Measurements from ENCODE around the gene MYL6B. TPM values are rescaled to one million over a fixed set of nuclear protein-coding genes. Genes with fewer than 3 reads are reported as not detected.

The MYL6B gene
- total and polyA plus RNA-seq, 8 donors = 6.7 to 65.9 (median 16.5) TPM

DNA sequence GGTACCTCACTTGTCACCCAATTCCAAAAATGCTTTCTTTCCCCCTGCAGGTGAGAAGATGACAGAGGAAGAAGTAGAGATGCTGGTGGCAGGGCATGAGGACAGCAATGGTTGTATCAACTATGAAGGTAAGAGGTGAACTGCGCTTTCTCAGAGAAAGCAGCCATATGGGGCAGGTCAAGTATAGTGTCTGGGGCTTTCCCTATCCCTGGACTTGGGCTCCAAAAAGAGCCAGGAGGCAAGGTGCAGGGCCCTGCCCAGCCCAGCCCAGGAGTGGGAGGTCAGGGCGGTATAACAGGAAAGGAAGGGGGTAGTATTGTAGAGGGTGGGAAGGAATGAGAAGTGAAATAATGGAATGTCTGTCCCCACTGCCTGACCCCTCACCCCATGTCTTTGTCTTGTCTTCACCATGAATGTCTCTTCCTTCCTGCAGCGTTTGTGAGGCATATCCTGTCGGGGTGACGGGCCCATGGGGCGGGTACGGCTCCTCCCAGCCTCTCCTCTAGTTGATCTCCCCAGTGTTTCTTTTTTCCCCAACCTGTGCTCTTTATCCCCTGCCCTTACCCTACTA is 7.9 kb downstream of the MYL6B start:
- intact Hi-C loops (cut with DNase I) = no loop called here
- H3K27me3 ChIP-seq = no peaks in the 10 kb centered on the region
- TF ChIP-seq CTCF (IDR thresholded peaks at IDR 0.05) = no peak
- H3K36me3 ChIP-seq = peaks cover 0 to 51% (median 19%) of the 10 kb centered on the region in 3 donors
- H3K4me1 ChIP-seq = peaks cover 8 to 23% (median 13%) of the 10 kb centered on the region in 3 donors
- peak overlapping the region in 2 of 4 donors; percentile 96 for H3K27ac ChIP-seq
- H3K4me3 ChIP-seq = peak overlapping the region in 3 of 4 donors; percentile 54 to 86 (median 68)
- H3K9me3 ChIP-seq = no peaks in the 10 kb centered on the region
- DNase-seq (no peak), FAIRE-seq (no peak), ATAC-seq (no peak)
- WGBS, 2 donors = 49 to 68% methylated on average over 6 to 7 of the region's 7 CpGs

DNA sequence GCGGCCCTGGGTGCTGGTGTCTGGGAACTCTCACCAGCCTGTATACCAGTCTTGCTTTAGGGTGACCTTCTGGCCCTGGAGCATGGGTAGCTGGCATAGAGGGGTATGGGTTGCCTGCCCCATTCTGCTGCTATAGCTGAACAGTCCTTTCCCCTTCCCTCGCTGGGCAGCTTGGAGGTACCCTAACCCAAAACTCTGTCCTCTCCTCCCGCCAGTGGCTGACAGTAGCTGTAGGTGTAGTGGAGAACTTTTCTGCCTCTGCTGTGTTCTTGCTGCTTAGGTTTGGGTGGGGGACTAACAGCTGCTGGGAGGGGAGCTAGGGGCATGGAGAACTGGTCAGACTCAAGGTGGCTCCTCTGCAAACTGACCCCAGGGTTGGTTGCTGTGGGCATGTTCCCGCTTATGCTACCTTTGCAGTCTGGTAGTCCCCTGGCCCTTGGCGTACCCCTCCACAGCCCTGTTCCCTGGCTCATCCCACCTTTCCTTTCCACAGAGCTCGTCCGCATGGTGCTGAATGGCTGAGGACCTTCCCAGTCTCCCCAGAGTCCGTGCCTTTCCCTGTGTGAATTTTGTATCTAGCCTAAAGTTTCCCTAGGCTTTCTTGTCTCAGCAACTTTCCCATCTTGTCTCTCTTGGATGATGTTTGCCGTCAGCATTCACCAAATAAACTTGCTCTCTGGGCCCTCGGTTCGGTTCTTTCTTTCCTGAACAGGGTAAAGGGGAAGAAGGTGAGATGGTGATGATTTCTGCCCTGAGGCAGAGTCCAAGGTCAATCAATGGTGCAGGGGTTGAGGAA is 8.7 kb downstream of the MYL6B start:
- H3K9me3 ChIP-seq = no peaks in the 10 kb centered on the region
- ATAC-seq (no peak), FAIRE-seq (no peak), DNase-seq (no peak)
- intact Hi-C loops (cut with DNase I) = no loop called here
- WGBS, 2 donors = 64 to 74% methylated on average over 11 of the region's 11 CpGs
- H3K27ac ChIP-seq = peak overlapping the region in 2 of 4 donors; percentile 96
- H3K4me3 ChIP-seq = peak overlapping the region in 2 of 4 donors; percentile 68 to 86
- no peaks in the 10 kb centered on the region for H3K27me3 ChIP-seq
- H3K36me3 ChIP-seq = peaks cover 0 to 59% (median 21%) of the 10 kb centered on the region in 3 donors
- no peak for TF ChIP-seq CTCF (IDR thresholded peaks at IDR 0.05)
- peaks cover 8 to 23% (median 13%) of the 10 kb centered on the region in 3 donors for H3K4me1 ChIP-seq

DNA sequence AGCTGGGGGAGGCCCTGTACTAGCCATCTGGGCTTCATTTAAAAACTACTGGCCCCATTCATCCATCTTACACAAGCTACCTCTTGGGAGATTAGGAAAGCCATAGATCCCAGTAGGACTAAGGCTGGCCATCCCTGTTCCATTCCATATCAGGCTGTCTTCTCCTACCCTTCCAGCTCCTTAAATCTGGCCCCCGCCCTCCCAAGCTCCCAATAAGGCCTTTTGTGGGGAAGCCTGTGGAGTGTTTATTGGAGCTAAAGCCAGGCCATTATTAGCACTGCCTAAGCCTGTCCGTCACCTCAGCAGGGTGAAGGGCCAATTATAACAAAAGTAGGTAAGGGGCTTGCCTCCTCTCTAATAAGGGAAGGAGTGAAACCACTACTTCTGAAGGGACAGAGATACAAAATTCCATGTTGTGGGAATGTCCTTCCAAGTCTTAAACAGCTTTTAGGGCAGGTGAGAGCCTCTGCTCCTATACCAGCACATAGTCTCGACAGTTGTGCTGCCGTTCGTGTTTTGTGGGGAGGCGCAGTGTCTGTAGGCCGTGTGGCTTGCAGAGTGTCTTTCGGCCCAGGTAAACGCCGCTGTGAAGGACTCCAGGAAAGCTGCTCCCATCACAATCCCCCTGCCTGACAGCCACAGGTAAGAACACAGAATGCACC is 9.4 kb downstream of the MYL6B start:
- no peak for DNase-seq
- peaks cover 0 to 64% (median 29%) of the 10 kb centered on the region in 3 donors for H3K36me3 ChIP-seq
- WGBS, 2 donors = 81 to 83% methylated on average over 10 of the region's 10 CpGs
- FAIRE-seq = no peak
- no peak overlapping the region for H3K27ac ChIP-seq
- TF ChIP-seq CTCF (IDR thresholded peaks at IDR 0.05) = no peak
- no peaks in the 10 kb centered on the region for H3K9me3 ChIP-seq
- intact Hi-C loops (cut with DNase I) = no loop called here
- no peaks in the 10 kb centered on the region for H3K27me3 ChIP-seq
- no peak for ATAC-seq
- H3K4me1 ChIP-seq = peaks cover 8 to 22% (median 13%) of the 10 kb centered on the region in 3 donors
- H3K4me3 ChIP-seq = peak overlapping the region in 1 of 4 donors; percentile 68

DNA sequence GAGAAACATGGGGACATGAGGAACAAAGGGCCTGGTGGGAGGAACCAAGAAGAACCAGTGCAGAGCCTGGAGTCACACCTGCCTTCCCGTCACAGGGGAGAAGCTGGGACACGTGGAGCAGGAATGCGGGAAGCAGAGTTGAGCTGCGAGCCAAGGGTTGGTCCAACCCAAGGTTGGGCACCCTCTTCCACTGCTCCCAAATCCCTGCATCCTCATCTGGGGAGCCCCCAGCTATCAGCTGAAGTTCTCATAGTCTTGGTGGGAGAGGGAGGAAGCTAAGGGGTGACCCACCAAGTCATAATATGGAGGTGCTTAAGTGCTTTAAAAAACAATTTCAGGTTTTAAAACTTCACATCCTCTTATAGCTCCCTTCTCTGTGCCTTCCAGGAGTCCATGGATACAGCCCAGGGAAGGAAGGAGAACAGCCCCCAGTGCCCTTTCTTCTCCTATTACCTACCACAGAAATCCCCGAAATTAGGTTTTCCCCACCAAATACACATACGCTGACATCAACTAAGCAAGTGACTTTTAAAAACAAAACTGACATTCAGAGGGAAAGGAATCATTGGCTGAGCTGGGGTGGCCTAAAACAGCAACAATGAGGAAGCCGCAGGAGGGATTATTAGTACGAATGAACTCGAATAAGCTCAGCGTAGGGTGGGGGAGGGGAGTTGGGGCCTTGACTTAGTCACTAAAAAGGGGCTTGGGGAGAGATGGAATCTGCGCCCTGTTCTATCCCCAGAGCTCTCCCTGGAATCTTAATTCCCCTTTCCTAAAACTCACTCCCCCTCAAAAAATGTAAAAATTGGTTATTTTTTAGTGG is 10.3 kb downstream of the MYL6B start:
- H3K9me3 ChIP-seq = no peaks in the 10 kb centered on the region
- peaks cover 8 to 21% (median 13%) of the 10 kb centered on the region in 3 donors for H3K4me1 ChIP-seq
- H3K4me3 ChIP-seq = no peak overlapping the region
- H3K27me3 ChIP-seq = no peaks in the 10 kb centered on the region
- H3K27ac ChIP-seq = no peak overlapping the region
- peaks cover 0 to 71% (median 34%) of the 10 kb centered on the region in 3 donors for H3K36me3 ChIP-seq
- ATAC-seq (no peak), FAIRE-seq (no peak), DNase-seq (no peak)
- no peak for TF ChIP-seq CTCF (IDR thresholded peaks at IDR 0.05)
- intact Hi-C loops (cut with DNase I) = no loop called here
- WGBS, 2 donors = 70 to 73% methylated on average over 11 of the region's 11 CpGs
